GM19035 (cell line): ENCODE data around the gene MAGIX.

ENCODE experiments used
- ATAC-seq: cut with Tn5 transposase; IDR thresholded peaks from one replicate; pipeline ENCODE4 v1.9.1; 2021; ENCODE audit not compliant: unreplicated experiment

Gene MAGIX

GRCh38 chrX:49204017-49204416 lies 41.5 kb downstream of the MAGIX start:
- no peak for ATAC-seq

- ATAC-seq = no peak
These were observed 42.2 kb downstream of the MAGIX start for GRCh38 chrX:49204709-49205108.

- ATAC-seq = no peak
These were observed 42.9 kb downstream of the MAGIX start for GRCh38 chrX:49205443-49205842.

DNA sequence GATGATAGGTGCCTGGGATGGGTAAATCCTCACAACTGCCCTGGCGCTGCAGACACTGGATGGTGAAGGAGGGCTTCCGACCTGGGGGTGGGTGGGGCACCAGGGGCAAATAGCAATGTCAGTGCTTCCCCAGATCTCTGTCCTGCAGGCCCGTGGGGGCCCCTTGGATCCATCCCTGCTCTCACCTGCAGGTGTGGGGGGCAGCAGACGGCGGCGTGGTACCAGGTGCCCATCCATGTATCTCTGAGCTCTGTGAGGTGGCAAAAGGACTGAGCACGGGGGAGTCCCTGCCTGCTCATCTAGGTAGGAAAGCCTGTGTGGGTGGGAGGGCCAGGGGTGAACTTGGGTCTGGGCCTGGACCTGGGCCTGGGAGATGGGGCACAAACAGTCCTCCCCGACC lies 44.0 kb downstream of the MAGIX start:
- no peak for ATAC-seq

DNA sequence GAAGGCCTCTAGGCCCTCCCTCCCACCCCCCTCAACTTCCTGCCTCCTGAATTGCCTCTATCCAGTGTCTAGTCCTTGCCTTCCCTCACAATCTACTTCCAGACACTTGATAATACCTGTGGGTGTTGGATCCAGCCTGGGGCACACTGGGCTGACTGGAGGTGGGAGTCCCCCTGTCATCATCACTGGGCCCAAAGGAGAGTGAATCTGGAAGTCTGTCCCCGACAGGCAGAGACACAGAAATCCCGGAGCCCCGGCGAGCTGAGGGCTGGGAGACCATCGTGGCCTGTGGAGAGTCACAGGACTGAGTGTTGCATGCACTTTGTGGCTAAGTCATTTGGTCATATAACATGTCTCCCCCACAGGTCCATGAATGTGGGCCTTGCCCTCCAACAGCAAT lies 45.8 kb downstream of the MAGIX start:
- ATAC-seq = no peak

DNA sequence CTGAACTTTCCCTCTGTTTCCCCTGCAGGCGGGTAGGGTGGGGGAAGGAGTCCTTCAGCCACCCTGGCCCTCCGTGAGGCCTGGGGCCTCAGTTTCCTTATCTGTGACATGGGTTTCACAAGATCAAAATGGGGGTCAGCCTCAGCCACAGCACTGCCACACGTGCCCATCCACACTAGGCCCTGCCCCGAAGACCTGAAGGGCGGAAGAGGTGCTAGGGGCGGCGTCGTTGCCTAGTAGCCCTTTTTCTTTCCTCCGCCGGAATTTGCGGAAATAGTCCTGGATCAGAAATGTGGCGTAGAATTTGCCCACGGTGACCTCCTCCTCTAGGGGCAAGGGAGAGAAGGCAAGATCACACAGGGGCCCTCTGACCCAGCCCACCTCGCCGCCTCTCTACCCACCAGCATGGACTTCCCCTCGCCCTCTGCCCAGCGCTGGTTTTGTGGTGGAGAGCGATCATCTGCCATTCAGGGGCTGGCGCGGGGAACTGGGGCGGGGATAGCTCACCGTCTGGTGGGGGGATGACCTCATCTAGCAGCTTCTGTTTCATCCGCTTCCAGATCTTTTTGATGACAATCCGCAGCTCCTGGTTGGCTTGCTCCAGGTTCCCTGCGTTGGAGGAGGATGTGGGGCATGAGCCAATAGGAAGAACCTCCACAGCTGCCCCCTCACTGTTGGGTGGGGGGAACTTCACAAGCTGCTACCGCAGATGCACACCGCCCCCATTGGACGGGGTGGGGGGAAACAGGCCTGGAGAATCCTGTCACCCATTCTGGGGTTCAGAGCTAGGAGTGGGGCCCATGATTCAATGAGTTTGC lies 47.1 kb downstream of the MAGIX start:
- no peak for ATAC-seq

- ATAC-seq = no peak
These were observed 47.8 kb downstream of the MAGIX start for GRCh38 chrX:49210406-49210805.

GRCh38 chrX:49211074-49211473 lies 48.5 kb downstream of the MAGIX start:
- no peak for ATAC-seq

GRCh38 chrX:49212209-49212608 lies 49.7 kb downstream of the MAGIX start:
- no peak for ATAC-seq

GRCh38 chrX:49212861-49213260 lies 50.3 kb downstream of the MAGIX start:
- no peak for ATAC-seq

DNA sequence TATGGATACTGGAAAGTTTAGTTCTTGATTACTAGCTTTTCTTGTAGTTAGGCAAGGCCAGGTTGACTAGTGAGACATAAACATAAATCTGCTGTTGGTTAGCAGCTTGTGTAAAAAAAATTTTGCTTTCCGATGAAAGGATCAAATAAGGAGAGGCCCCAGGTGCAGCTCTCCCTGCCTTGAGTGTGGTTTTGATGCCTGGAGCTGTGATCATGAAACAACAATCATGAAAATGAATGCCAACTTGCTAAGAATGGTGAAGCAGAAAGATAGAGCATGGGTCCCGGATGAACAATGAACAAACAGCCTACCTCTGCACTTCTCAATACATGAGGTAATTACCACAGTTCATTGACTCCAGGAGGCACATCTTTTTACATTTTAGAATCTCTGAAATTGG lies 51.9 kb downstream of the MAGIX start:
- no peak for ATAC-seq

GRCh38 chrX:49214996-49215526 lies 52.5 kb downstream of the MAGIX start:
- ATAC-seq = no peak
